HepG2 (cell line): ENCODE results near the gene TOP1. TPM values are rescaled to one million over a fixed set of nuclear protein-coding genes. Genes with fewer than 3 reads are reported as not detected.
A peak's percentile ranks its signal among the peaks of the same experiment; 100 is the strongest.

Source experiments
- ARID5B ChIP-seq: IDR thresholded peaks from 2 replicates; pipeline ENCODE4 v1.4.0; 2020; ENCODE audit warnings: mild to moderate bottlenecking, missing genetic modification reagents
- ATF3 ChIP-seq: sonication (generic); formaldehyde crosslinking; IDR thresholded peaks from 2 replicates; pipeline ENCODE4 v1.4.0; 2020; ENCODE audit warnings: missing genetic modification reagents
- FOSL1 ChIP-seq: sonication (generic); formaldehyde crosslinking; IDR thresholded peaks from 2 replicates; pipeline ENCODE4 v1.9.0; 2021; ENCODE audit warnings: missing genetic modification reagents, borderline replicate concordance
- HES4 ChIP-seq: sonication (generic); formaldehyde crosslinking; IDR thresholded peaks from 2 replicates; pipeline ENCODE4 v1.9.0; 2021; ENCODE audit warnings: mild to moderate bottlenecking, missing genetic modification reagents, borderline replicate concordance
- HNRNPK ChIP-seq: fragments of 200-400 bp; formaldehyde crosslinking; IDR thresholded peaks from 2 replicates; pipeline ENCODE4 v1.6.1; 2018; ENCODE audit warnings: low read length, low read depth, moderate library complexity, mild to moderate bottlenecking; ENCODE audit not compliant: poor library complexity, severe bottlenecking
- MIER2 ChIP-seq: IDR thresholded peaks from 2 replicates; pipeline ENCODE4 v1.6.1; 2016; ENCODE audit warnings: missing biosample characterization, missing genetic modification reagents
- NR2F1 ChIP-seq, 2 experiments: fragments of 450-650 bp in 1 of 2; formaldehyde crosslinking in 1 of 2; IDR thresholded peaks; 2 replicates each; pipeline versions ENCODE4 v1.5.0 to v1.6.1; 2016 to 2020; ENCODE audit warnings: mild to moderate bottlenecking in 1 of 2, missing compliant biosample characterization in 1 of 2, missing genetic modification reagents in 1 of 2, moderate library complexity in 1 of 2
- PHF20 ChIP-seq: sonication (generic); formaldehyde crosslinking; IDR thresholded peaks from 2 replicates; pipeline ENCODE4 v1.5.0; 2020; ENCODE audit warnings: mild to moderate bottlenecking, missing genetic modification reagents
- SALL2 ChIP-seq: sonication (generic); formaldehyde crosslinking; IDR thresholded peaks from 2 replicates; pipeline ENCODE4 v1.8.1; 2023; ENCODE audit warnings: mild to moderate bottlenecking, missing genetic modification reagents, inconsistent platforms
- TRAFD1 ChIP-seq: sonication (generic); formaldehyde crosslinking; IDR thresholded peaks from 2 replicates; pipeline ENCODE4 v1.5.1; 2020; ENCODE audit warnings: missing genetic modification reagents, mild to moderate bottlenecking, borderline replicate concordance
- YEATS4 ChIP-seq: sonication (generic); formaldehyde crosslinking; IDR thresholded peaks from 2 replicates; pipeline ENCODE4 v1.4.0; 2020; ENCODE audit warnings: missing genetic modification reagents, borderline replicate concordance
- ZBTB46 ChIP-seq: sonication (generic); formaldehyde crosslinking; IDR thresholded peaks from 2 replicates; pipeline ENCODE4 v1.4.0; 2020; ENCODE audit warnings: mild to moderate bottlenecking, missing genetic modification reagents, borderline replicate concordance
- ZEB1 ChIP-seq: IDR thresholded peaks from 2 replicates; pipeline ENCODE4 v1.6.1; 2012; ENCODE audit warnings: mild to moderate bottlenecking, low read depth, inconsistent platforms; ENCODE audit not compliant: insufficient replicate concordance
- ZNF33A ChIP-seq: sonication (generic); formaldehyde crosslinking; IDR thresholded peaks from 2 replicates; pipeline ENCODE4 v1.5.1; 2020; ENCODE audit warnings: missing genetic modification reagents, mild to moderate bottlenecking, moderate library complexity, borderline replicate concordance
- ZNF737 ChIP-seq: sonication (generic); formaldehyde crosslinking; IDR thresholded peaks from 2 replicates; pipeline ENCODE4 v1.5.0; 2020; ENCODE audit warnings: missing genetic modification reagents, mild to moderate bottlenecking, borderline replicate concordance
- ZNF747 ChIP-seq: sonication (generic); formaldehyde crosslinking; IDR thresholded peaks from 2 replicates; pipeline ENCODE4 v1.8.1; 2023; ENCODE audit warnings: missing genetic modification reagents, mild to moderate bottlenecking, borderline replicate concordance
- ZSCAN22 ChIP-seq: sonication (generic); formaldehyde crosslinking; IDR thresholded peaks from 2 replicates; pipeline ENCODE4 v1.4.0; 2020; ENCODE audit warnings: mild to moderate bottlenecking, missing genetic modification reagents
- ZSCAN31 ChIP-seq: sonication (generic); formaldehyde crosslinking; IDR thresholded peaks from 2 replicates; pipeline ENCODE4 v1.5.0; 2020; ENCODE audit warnings: low read depth, mild to moderate bottlenecking, missing genetic modification reagents
- ZSCAN5A ChIP-seq: sonication (generic); formaldehyde crosslinking; IDR thresholded peaks from 2 replicates; pipeline ENCODE4 v1.8.0; 2022; ENCODE audit warnings: mild to moderate bottlenecking, missing genetic modification reagents, borderline replicate concordance
- polyA plus RNA-seq, 8 experiments: library from polyadenylated mRNA; depleted of rRNA in 3 of 8; stranded (reverse) in 7 of 8; unstranded in 1 of 8; fragments of >200 nt; fragmentation: Illumina TruSeq in 4 of 8; extraction: Trizol in 4 of 8; gene quantifications; 2 replicates each; pipeline versions ENCODE4 v1.2.1 to v1.2.3, GENCODE V29; 2011 to 2016; ENCODE audit warnings: low read depth in 4 of 8, missing spikeins in 1 of 8, mixed read lengths in 1 of 8; ENCODE audit not compliant: insufficient read depth in 1 of 8
- total RNA-seq, 5 experiments: library from RNA; depleted of rRNA; stranded (reverse); fragments of >200 nt; fragmentation: Illumina TruSeq; extraction: Trizol; gene quantifications; 2 replicates each; pipeline ENCODE4 v1.2.3, GENCODE V29; 2016; ENCODE audit warnings: low read depth in 1 of 5

TOP1 gene
- total and polyA plus RNA-seq, 2 of the 13 experiments (the other 11 are each of a cell fraction or from before 2014, with no cell fraction given): 10.2 to 19.4 TPM

GRCh38 chr20:41110930-41111577 lies 82.4 kb downstream of the TOP1 start (continued):
- TF ChIP-seq ARID5B (peak; percentile 66), ZEB1 (peak; percentile 98), ZNF737 (no peak), ZBTB46 (CRISPR knock-in tag) (no peak), ATF3 (CRISPR knock-in tag) (peak; percentile 81), ZNF33A (CRISPR knock-in tag) (no peak), NR2F1 (CRISPR knock-in tag; IDR thresholded peaks at IDR 0.05) (0 out of 4 replicates have a peak, but pooled peaks of 1 of the 2 experiments have one; percentile 11), ZSCAN31 (CRISPR knock-in tag) (no peak), FOSL1 (peak; percentile 70; the same call in 1 of the 2 replicates), PHF20 (CRISPR knock-in tag) (no peak), HES4 (CRISPR knock-in tag) (no peak), YEATS4 (CRISPR knock-in tag) (no peak), ZNF747 (CRISPR knock-in tag) (0 out of 2 replicates have a peak, but pooled peaks have one; percentile 19), TRAFD1 (no peak), MIER2 (CRISPR knock-in tag) (peak; percentile 62; the same call in 1 of the 2 replicates), SALL2 (CRISPR knock-in tag) (no peak), HNRNPK (no peak), ZSCAN22 (CRISPR knock-in tag) (no peak), ZSCAN5A (no peak)
